T-cell (primary cell): ENCODE results near the gene PPP1R3D. TPM values are rescaled to one million over a fixed set of nuclear protein-coding genes. Genes with fewer than 3 reads are reported as not detected.

Source experiments
- ATAC-seq, 4 experiments: fragments of 200-7000 bp in 3 of 4; fragments of 150-1000 bp in 1 of 4; cut with Tn5 transposase; replicated peaks in 1 of 4; 1 replicate in 3 of 4; 2 replicates in 1 of 4; pipeline ENCODE4 v1.10.0; 2021; ENCODE audit warnings: moderate library complexity in 3 of 4, mild to moderate bottlenecking in 2 of 4, moderate number of reproducible peaks in 1 of 4
- CTCF ChIA-PET, 2 donors: fragments of 300-600 bp; sonication (Branson Sonifier 250); formaldehyde crosslinking; loops; one replicate each; lab custom pipeline; 2022; ENCODE audit warnings: antibody characterized with exemption in 2 of 2; lab: Charles Lee
- POLR2A ChIA-PET, 2 donors: fragments of 300-600 bp; sonication (Branson Sonifier 250); formaldehyde crosslinking; loops; one replicate each; lab custom pipeline; 2022; ENCODE audit warnings: antibody characterized with exemption in 2 of 2; lab: Charles Lee
- DNase-seq, 35 experiments: peaks; one replicate each; pipeline versions ENCODE4 v3.0.0 to v3.0.0-alpha.2; 2013 to 2023
- H3K27ac ChIP-seq: one replicate; pipeline ENCODE4 v1.5.1; 2013; ENCODE audit warnings: low read length
- H3K27me3 ChIP-seq, 2 experiments: replicated peaks in 1 of 2; 1 replicate in 1 of 2; 2 replicates in 1 of 2; pipeline versions ENCODE4 v1.6.1 to v1.7.0; 2013; ENCODE audit warnings: low read length in 1 of 2, mixed read lengths in 1 of 2; ENCODE audit not compliant: control insufficient read depth in 2 of 2, insufficient read depth in 2 of 2; ENCODE audit errors: extremely low read depth in 1 of 2
- H3K36me3 ChIP-seq, 2 donors: 1 replicate in 1 of 2; 2 replicates in 1 of 2; pipeline versions ENCODE4 v1.6.1 to v1.7.0; 2013; ENCODE audit warnings: low read length in 1 of 2; ENCODE audit not compliant: control insufficient read depth in 2 of 2, insufficient read depth in 1 of 2; ENCODE audit errors: extremely low read depth in 1 of 2
- H3K4me1 ChIP-seq, 2 experiments: 1 replicate in 1 of 2; 2 replicates in 1 of 2; pipeline versions ENCODE4 v1.6.1 to v1.7.0; 2013; ENCODE audit warnings: low read length in 2 of 2, mixed read lengths in 1 of 2; ENCODE audit not compliant: insufficient read depth in 2 of 2, control insufficient read depth in 1 of 2; ENCODE audit errors: extremely low read depth in 1 of 2
- H3K4me3 ChIP-seq, 2 donors: 1 replicate in 1 of 2; 2 replicates in 1 of 2; pipeline versions ENCODE4 v1.5.1 to v1.7.0; 2013; ENCODE audit warnings: mild to moderate bottlenecking in 2 of 2, low read length in 1 of 2, moderate library complexity in 1 of 2; ENCODE audit not compliant: control insufficient read depth in 1 of 2; ENCODE audit errors: extremely low read depth in 1 of 2
- H3K9me3 ChIP-seq: 2 replicates; pipeline ENCODE4 v1.7.0; 2013
- H3K27ac Mint-ChIP-seq, 2 donors: one replicate each; pipeline ENCODE4 v1.8.0; 2020 to 2021; ENCODE audit warnings: mild to moderate bottlenecking in 2 of 2, mixed read lengths in 2 of 2
- H3K27me3 Mint-ChIP-seq, 2 donors: one replicate each; pipeline ENCODE4 v1.8.0; 2021 to 2022; ENCODE audit warnings: mixed read lengths in 2 of 2
- H3K36me3 Mint-ChIP-seq: one replicate; pipeline ENCODE4 v1.8.0; 2021; ENCODE audit warnings: mixed read lengths
- H3K4me1 Mint-ChIP-seq, 3 donors: one replicate each; pipeline ENCODE4 v1.8.0; 2020 to 2022; ENCODE audit warnings: mixed read lengths in 3 of 3, mild to moderate bottlenecking in 1 of 3
- H3K4me3 Mint-ChIP-seq, 3 donors: one replicate each; pipeline ENCODE4 v1.8.0; 2020 to 2022; ENCODE audit warnings: mild to moderate bottlenecking in 3 of 3, mixed read lengths in 3 of 3, moderate library complexity in 3 of 3
- H3K9me3 Mint-ChIP-seq, 3 donors: one replicate each; pipeline ENCODE4 v1.8.0; 2020 to 2022; ENCODE audit warnings: mixed read lengths in 3 of 3
- WGBS: methylation state at CpG from one replicate; pipeline ENCODE4 v1.1.5; 2013; ENCODE audit warnings: missing lambda C conversion rate; ENCODE audit not compliant: insufficient coverage; 5-methylcytosine and 5-hydroxymethylcytosine counted together
- total RNA-seq, 35 experiments: library from RNA in 6 of 35; stranded (reverse) in 6 of 35; fragments of 120-200 nt in 1 of 35; gene quantifications; one replicate each; pipeline versions ENCODE4 v1.2.1 to v1.2.4 and lab custom pipeline; 2013 to 2026

The PPP1R3D gene
- total RNA-seq (10 to 100 TPM in 2 of 5 donors, 1 to 10 TPM in 3; 3.6 to 10.9 (median 9.7) TPM), total RNA-seq (lab: John Stamatoyannopoulos, UW) (2.1 to 28.4 (median 13.4) reads per million in 29 experiments)
- 9.0 TPM for total RNA-seq (2013)

- POLR2A ChIA-PET, result interaction anchor here in 1 of 2 donors (0.5 to 1.3 kb wide), 3 partner anchors 8 to 1552 kb away, joined by 3 read pairs; no protein-coding TSS in a partner anchor
- CTCF ChIA-PET, result interaction anchor here (0.6 to 2.3 kb wide), 7 partner anchors 9 to 117 kb away, joined by 3 to 16 read pairs (median 3); no protein-coding TSS in a partner anchor
- peaks cover 11 to 13% of the 10 kb centered on the region in 2 experiments for H3K4me1 ChIP-seq
- no peaks in the 10 kb centered on the region for H3K9me3 ChIP-seq
- no peaks in the 10 kb centered on the region for H3K27me3 ChIP-seq
- Mint-ChIP-seq H3K9me3 (no peaks in the 10 kb centered on the region), H3K27ac (peak within 1 kb of the TSS; percentile 96 to 98), H3K4me3 (peak within 1 kb of the TSS; percentile 93 to 98 (median 97)), H3K4me1 (peaks cover 40 to 60% (median 55%) of the 10 kb centered on the region in 3 donors), H3K27me3 (no peaks in the 10 kb centered on the region), H3K36me3 (peaks cover 18% of the 10 kb centered on the region)
- H3K4me3 ChIP-seq, result peak within 1 kb of the TSS; percentile 84 to 97
- peaks cover 0 to 23% of the 10 kb centered on the region in 2 donors for H3K36me3 ChIP-seq
- under 1% methylated on average over 53 of the region's 57 CpGs for WGBS
- ATAC-seq, result peak; percentile 98 to 100 (median 98)
- H3K27ac ChIP-seq, result peak within 1 kb of the TSS; percentile 82
- DNase-seq, result peak; percentile 75 to 92 (median 83)
Observed at GRCh38 chr20:59940129-59940955, at the start of gene PPP1R3D, which contains the start of gene FAM217B. Gene PPP1R3D, minus strand, starts transcription at chr20:59940305. Its CDS starts 374 bp downstream, at chr20:59939931. Gene FAM217B, plus strand, starts transcription at chr20:59940389. Its CDS starts 3,555 bp downstream, at chr20:59943944.

- Histone ChIP-seq H3K4me1 (no peaks in the 10 kb centered on the region), H3K36me3 (no peaks in the 10 kb centered on the region), H3K4me3 (no peak overlapping the region), H3K27ac (no peak overlapping the region), H3K9me3 (no peaks in the 10 kb centered on the region), H3K27me3 (no peaks in the 10 kb centered on the region)
- peaks cover 20% of the 10 kb centered on the region for H3K36me3 Mint-ChIP-seq
- ATAC-seq (no peak), DNase-seq (no peak)
- ChIA-PET CTCF (no interaction called here), POLR2A (no interaction called here)
- no peaks in the 10 kb centered on the region for H3K4me1 Mint-ChIP-seq
- 78% methylated on average over 2 of the region's 5 CpGs for WGBS
- H3K27me3 Mint-ChIP-seq, result no peaks in the 10 kb centered on the region
- no peak overlapping the region for H3K27ac Mint-ChIP-seq
- no peaks in the 10 kb centered on the region for H3K9me3 Mint-ChIP-seq
- no peak overlapping the region for H3K4me3 Mint-ChIP-seq
Observed at GRCh38 chr20:59988141-59988540, 48.0 kb upstream of the PPP1R3D start.

DNA sequence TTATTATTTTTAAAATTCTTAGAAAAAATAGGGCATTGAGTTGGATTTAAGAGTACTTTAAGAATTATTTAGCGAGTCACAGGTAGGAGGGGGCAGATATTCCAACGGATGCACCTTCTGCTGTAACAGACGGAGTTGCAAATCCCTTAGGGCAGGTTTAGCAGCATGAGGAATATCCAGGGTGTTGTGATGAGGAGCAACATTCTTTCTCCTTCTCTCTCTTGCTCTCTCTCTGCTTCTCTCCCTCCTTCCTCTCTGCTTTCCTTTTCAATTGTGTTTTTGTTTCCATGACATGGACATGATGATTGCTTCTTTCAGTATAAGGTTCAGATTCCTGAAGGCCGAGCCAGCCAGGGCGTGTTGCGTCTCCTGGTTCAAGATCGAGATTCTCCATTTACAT is 47.0 kb upstream of the PPP1R3D start:
- H3K4me3 Mint-ChIP-seq, result no peak overlapping the region
- ChIA-PET POLR2A (interaction anchor here in 1 of 2 donors (0.6 kb wide), 1 partner anchor 315 kb away, joined by 4 read pairs; no protein-coding TSS in a partner anchor), CTCF (no interaction called here)
- Histone ChIP-seq H3K4me3 (no peak overlapping the region), H3K36me3 (no peaks in the 10 kb centered on the region), H3K9me3 (no peaks in the 10 kb centered on the region), H3K27me3 (no peaks in the 10 kb centered on the region), H3K4me1 (no peaks in the 10 kb centered on the region), H3K27ac (no peak overlapping the region)
- H3K27me3 Mint-ChIP-seq, result no peaks in the 10 kb centered on the region
- H3K9me3 Mint-ChIP-seq, result no peaks in the 10 kb centered on the region
- peaks cover 18% of the 10 kb centered on the region for H3K36me3 Mint-ChIP-seq
- H3K27ac Mint-ChIP-seq, result no peak overlapping the region
- ATAC-seq (no peak), DNase-seq (no peak)
- no peaks in the 10 kb centered on the region for H3K4me1 Mint-ChIP-seq
- no CpG with 5 or more reads among the region's 7 CpGs for WGBS

DNA sequence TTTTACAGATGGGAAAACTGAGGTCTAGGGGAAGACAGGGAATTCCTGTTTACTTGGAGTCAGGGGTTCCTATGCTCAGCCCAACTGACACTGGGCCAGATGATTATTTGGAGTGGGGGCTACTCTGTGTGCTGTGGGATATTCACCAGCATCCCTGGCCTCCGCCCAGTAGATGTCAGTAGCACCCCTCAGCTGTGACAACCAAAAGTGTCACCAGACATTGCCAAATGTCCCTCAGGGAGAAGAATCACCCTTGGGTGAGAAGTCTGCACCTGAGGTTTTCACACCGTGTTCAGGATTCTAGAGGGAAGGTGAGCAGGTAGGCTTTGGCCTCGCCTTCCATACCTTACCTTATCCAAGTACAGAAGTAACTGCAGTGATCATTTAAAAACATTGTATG is 45.8 kb upstream of the PPP1R3D start:
- Histone ChIP-seq H3K4me1 (no peaks in the 10 kb centered on the region), H3K9me3 (no peaks in the 10 kb centered on the region), H3K27ac (no peak overlapping the region), H3K36me3 (no peaks in the 10 kb centered on the region), H3K27me3 (no peaks in the 10 kb centered on the region), H3K4me3 (no peak overlapping the region)
- POLR2A ChIA-PET, result interaction anchor here in 1 of 2 donors (0.6 kb wide), 1 partner anchor 433 kb away, joined by 4 read pairs; no protein-coding TSS in a partner anchor
- H3K4me3 Mint-ChIP-seq, result no peak overlapping the region
- CTCF ChIA-PET, result no interaction called here
- peak in 1 of 35 experiments; percentile 8 for DNase-seq
- no peak overlapping the region for H3K27ac Mint-ChIP-seq
- ATAC-seq, result no peak
- H3K36me3 Mint-ChIP-seq, result peaks cover 20% of the 10 kb centered on the region
- WGBS, result no CpG with 5 or more reads among the region's 3 CpGs
- H3K9me3 Mint-ChIP-seq, result no peaks in the 10 kb centered on the region
- no peaks in the 10 kb centered on the region for H3K4me1 Mint-ChIP-seq
- no peaks in the 10 kb centered on the region for H3K27me3 Mint-ChIP-seq

DNA sequence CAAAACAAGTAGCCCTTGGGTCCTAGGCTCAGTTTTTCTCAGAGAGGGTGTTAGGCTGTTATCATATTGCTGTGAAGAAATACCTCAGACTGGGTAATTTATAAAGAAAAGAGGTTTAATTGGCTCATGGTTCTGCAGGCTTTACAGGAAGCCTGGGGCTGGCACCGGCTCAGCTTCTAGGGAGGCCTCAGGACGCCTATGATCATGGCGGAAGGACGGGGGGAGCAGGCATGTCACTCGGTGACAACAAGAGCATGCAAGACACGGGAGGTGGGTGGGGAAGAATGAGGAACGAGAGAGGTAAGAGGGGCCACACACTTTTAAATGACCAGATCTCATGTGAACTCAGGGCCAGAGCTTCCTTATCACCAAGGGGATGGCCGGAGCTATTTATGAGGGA is 45.1 kb upstream of the PPP1R3D start:
- no peaks in the 10 kb centered on the region for H3K27me3 ChIP-seq
- Mint-ChIP-seq H3K36me3 (peaks cover 23% of the 10 kb centered on the region), H3K4me1 (no peaks in the 10 kb centered on the region), H3K27ac (no peak overlapping the region), H3K4me3 (no peak overlapping the region), H3K27me3 (no peaks in the 10 kb centered on the region), H3K9me3 (no peaks in the 10 kb centered on the region)
- H3K4me3 ChIP-seq, result no peak overlapping the region
- no peaks in the 10 kb centered on the region for H3K9me3 ChIP-seq
- POLR2A ChIA-PET, result no interaction called here
- H3K36me3 ChIP-seq, result no peaks in the 10 kb centered on the region
- 89% methylated on average over 4 of the region's 8 CpGs for WGBS
- CTCF ChIA-PET, result no interaction called here
- DNase-seq (no peak), ATAC-seq (no peak)
- H3K27ac ChIP-seq, result no peak overlapping the region
- H3K4me1 ChIP-seq, result no peaks in the 10 kb centered on the region

DNA sequence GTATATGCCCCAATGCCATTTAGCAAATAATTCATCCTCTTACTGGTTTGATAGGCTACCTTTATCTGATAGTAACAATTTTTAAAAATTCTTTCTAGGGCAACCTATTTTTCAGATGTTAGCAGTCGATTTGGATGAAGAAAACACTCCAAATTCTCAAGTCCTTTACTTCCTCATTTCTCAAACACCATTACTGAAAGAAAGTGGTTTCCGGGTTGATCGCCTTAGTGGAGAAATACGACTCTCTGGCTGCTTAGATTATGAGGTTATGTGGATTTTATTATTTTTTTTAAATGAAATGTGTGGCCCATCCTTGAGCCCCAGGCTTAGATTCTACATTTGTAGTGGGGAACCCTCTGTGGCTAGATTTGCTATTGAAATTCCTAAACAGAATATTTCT is 44.4 kb upstream of the PPP1R3D start:
- CTCF ChIA-PET, result no interaction called here
- no CpG with 5 or more reads among the region's 4 CpGs for WGBS
- H3K27me3 Mint-ChIP-seq, result no peaks in the 10 kb centered on the region

More for the DNA sequence above, 44.4 kb upstream of the PPP1R3D start:
- ATAC-seq (no peak), DNase-seq (no peak)
- no peak overlapping the region for H3K4me3 Mint-ChIP-seq
- Histone ChIP-seq H3K36me3 (no peaks in the 10 kb centered on the region), H3K9me3 (no peaks in the 10 kb centered on the region), H3K4me1 (no peaks in the 10 kb centered on the region), H3K4me3 (no peak overlapping the region), H3K27ac (no peak overlapping the region), H3K27me3 (no peaks in the 10 kb centered on the region)
- no peaks in the 10 kb centered on the region for H3K9me3 Mint-ChIP-seq
- H3K36me3 Mint-ChIP-seq, result peaks cover 19% of the 10 kb centered on the region
- H3K4me1 Mint-ChIP-seq, result no peaks in the 10 kb centered on the region
- no peak overlapping the region for H3K27ac Mint-ChIP-seq
- POLR2A ChIA-PET, result no interaction called here
